ENCODE data around the gene VBP1. TPM values are rescaled to one million over a fixed set of nuclear protein-coding genes. Genes with fewer than 3 reads are reported as not detected.

VBP1 gene
- total and polyA plus RNA-seq, 12 donors: 21.4 to 85.0 (median 70.6) TPM

- H3K9me3 ChIP-seq: no peaks in the 10 kb centered on the region
- H3K27me3 ChIP-seq: no peaks in the 10 kb centered on the region
- no peak overlapping the region for H3K4me3 ChIP-seq
- H3K4me1 ChIP-seq: peaks cover 0 to 5% (median 0%) of the 10 kb centered on the region in 9 donors
- peaks cover 0 to 76% (median 5%) of the 10 kb centered on the region in 9 donors for H3K36me3 ChIP-seq
- no peak for DNase-seq
- intact Hi-C loops (cut with DNase I): no loop called here
- no peak for TF ChIP-seq CTCF (IDR thresholded peaks at IDR 0.05)
- no peak overlapping the region for H3K27ac ChIP-seq
- no peak for ATAC-seq
These were observed 14.9 kb downstream of the VBP1 start for GRCh38 chrX:155231163-155231562.

DNA sequence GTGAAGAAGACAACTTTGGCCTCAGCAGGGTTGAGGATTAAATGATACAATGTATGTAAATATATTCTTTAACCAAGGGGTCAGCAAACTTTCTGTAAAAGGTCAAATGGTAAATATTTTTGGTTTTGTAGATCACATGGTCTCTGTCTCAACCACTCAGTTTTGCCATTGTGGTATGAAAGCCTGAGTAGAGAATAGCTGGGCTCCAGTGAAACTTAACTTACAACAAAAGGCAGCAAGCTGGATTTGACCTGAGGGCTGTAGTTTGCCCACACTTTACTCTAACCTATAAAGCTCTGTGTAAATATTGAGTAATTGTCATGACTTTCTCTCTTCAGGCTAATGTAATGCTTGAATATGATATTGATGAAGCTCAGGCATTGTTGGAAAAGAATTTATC lies 19.6 kb downstream of the VBP1 start:
- no peak for TF ChIP-seq CTCF (IDR thresholded peaks at IDR 0.05)
- no peaks in the 10 kb centered on the region for H3K9me3 ChIP-seq
- no peak for ATAC-seq
- no peak for DNase-seq
- no peaks in the 10 kb centered on the region for H3K27me3 ChIP-seq
- peaks cover 0 to 85% (median 0%) of the 10 kb centered on the region in 9 donors for H3K36me3 ChIP-seq
- intact Hi-C loops (cut with DNase I): no loop called here
- no peak overlapping the region for H3K27ac ChIP-seq
- no peaks in the 10 kb centered on the region for H3K4me1 ChIP-seq
- H3K4me3 ChIP-seq: no peak overlapping the region

DNA sequence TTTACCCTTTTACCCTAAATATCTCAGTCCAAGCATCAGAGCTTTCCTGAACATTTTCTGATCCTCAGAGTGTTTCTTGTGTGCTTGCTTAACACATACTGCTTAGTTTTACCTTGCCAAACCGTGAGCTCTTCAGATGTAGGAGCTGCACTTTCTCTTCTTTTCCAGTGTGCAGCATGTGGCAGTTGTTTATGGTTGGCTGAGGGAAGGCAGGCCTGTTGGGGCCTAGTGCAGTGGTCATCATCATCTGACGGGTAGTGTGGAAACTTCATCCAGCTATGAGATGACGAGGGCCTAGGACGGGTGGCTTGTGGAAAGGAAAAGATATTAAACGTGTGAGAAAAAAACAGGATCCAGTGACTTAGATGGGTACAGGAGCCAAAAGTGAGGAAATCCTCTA lies 21.5 kb downstream of the VBP1 start:
- Histone ChIP-seq H3K4me3 (no peak overlapping the region), H3K4me1 (no peaks in the 10 kb centered on the region), H3K9me3 (no peaks in the 10 kb centered on the region), H3K36me3 (peaks cover 0 to 68% (median 0%) of the 10 kb centered on the region in 9 donors), H3K27me3 (no peaks in the 10 kb centered on the region), H3K27ac (no peak overlapping the region)
- TF ChIP-seq CTCF (IDR thresholded peaks at IDR 0.05): no peak
- WGBS, 2 donors: 83 to 87% methylated on average over 5 of the region's 5 CpGs
- no peak for DNase-seq
- intact Hi-C loops (cut with DNase I): no loop called here
- ATAC-seq: no peak

GRCh38 chrX:155242300-155242699 lies 26.0 kb downstream of the VBP1 start:
- TF ChIP-seq CTCF (IDR thresholded peaks at IDR 0.05): no peak
- intact Hi-C loops (cut with DNase I): no loop called here

DNA sequence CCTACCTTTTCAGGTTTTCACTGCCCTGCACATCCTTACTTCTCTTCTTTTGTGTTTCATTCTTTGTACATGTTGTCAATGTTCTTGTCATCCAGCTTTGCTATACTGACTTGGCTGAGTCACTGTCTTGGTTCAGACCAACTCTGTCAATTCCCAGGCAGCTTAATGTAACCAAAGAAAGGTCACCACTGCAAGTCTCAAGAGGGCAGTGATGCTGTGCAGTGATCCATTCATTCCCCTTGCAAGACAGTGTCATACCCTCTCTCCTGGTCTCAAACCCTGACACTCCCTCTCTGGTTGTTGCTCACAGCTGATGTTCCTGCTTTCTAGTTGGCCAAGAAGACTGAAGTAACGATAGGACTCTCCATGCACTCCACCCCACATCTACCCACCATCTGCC lies 30.5 kb downstream of the VBP1 start:
- H3K36me3 ChIP-seq: no peaks in the 10 kb centered on the region
- TF ChIP-seq CTCF (IDR thresholded peaks at IDR 0.05): no peak
- no peak for ATAC-seq
- 86 to 100% methylated on average over 1 of the region's 1 CpG for WGBS, 2 donors
- H3K9me3 ChIP-seq: no peaks in the 10 kb centered on the region
- DNase-seq: no peak
- H3K27me3 ChIP-seq: no peaks in the 10 kb centered on the region
- no peak overlapping the region for H3K4me3 ChIP-seq
- no peak overlapping the region for H3K27ac ChIP-seq
- no peaks in the 10 kb centered on the region for H3K4me1 ChIP-seq
- intact Hi-C loops (cut with DNase I): no loop called here

More at GRCh38 chrX:155242300-155242699, 26.0 kb downstream of the VBP1 start:
- H3K27me3 ChIP-seq: no peaks in the 10 kb centered on the region
- 81 to 86% methylated on average over 5 of the region's 5 CpGs for WGBS, 2 donors
- H3K36me3 ChIP-seq: peaks cover 0 to 35% (median 0%) of the 10 kb centered on the region in 9 donors
- no peaks in the 10 kb centered on the region for H3K9me3 ChIP-seq
- no peak for DNase-seq
- peak overlapping the region in 1 of 10 donors; percentile 28 for H3K27ac ChIP-seq
- no peak overlapping the region for H3K4me3 ChIP-seq
- H3K4me1 ChIP-seq: no peaks in the 10 kb centered on the region
- no peak for ATAC-seq

All from heart right ventricle (tissue), 16 donors.